Measurements from ENCODE around the gene TSPAN14. TPM values are rescaled to one million over a fixed set of nuclear protein-coding genes. Genes with fewer than 3 reads are reported as not detected.

Gene TSPAN14
- total RNA-seq, 1 experiment from 2014 or later: 46.8 TPM

GRCh38 chr10:80579181-80579763, 125.2 kb downstream of the TSPAN14 start:
- Histone ChIP-seq H3K4me2 (ENCODE audit: insufficient read depth, insufficient read length, low read length) (no peak overlapping the region), H2BK20ac (ENCODE audit: low read depth, low read length, poor library complexity, severe bottlenecking) (no peak overlapping the region), H3K27me3 (ENCODE audit: insufficient read depth, low read length) (no peaks in the 10 kb centered on the region), H2BK5ac (ENCODE audit: insufficient read length, low read length) (no peak overlapping the region), H3K18ac (ENCODE audit: insufficient read length, low read depth, low read length) (no peak overlapping the region), H3K79me1 (ENCODE audit: insufficient read depth, low read depth, low read length, poor library complexity, severe bottlenecking) (no peaks in the 10 kb centered on the region), H3T11ph (ENCODE audit: low read length) (no peak overlapping the region), H2BK12ac (ENCODE audit: insufficient read length, low read depth, low read length) (no peak overlapping the region), H3K14ac (ENCODE audit: insufficient read depth, low read length) (no peak overlapping the region), H2AFZ (ENCODE audit: low read length) (no peak overlapping the region), H3K4me1 (ENCODE audit: insufficient read depth, low read length) (no peaks in the 10 kb centered on the region; the same call in 1 of the 2 replicates), H2BK120ac (ENCODE audit: low read depth, low read length, poor library complexity, severe bottlenecking) (no peak overlapping the region), H3K79me2 (ENCODE audit: insufficient read depth, low read length) (no peaks in the 10 kb centered on the region), H3K9me3 (ENCODE audit: control insufficient read depth, low read depth, low read length) (no peaks in the 10 kb centered on the region), H2BK15ac (ENCODE audit: low read depth, low read length) (no peak overlapping the region), H3K23ac (ENCODE audit: insufficient read length, low read depth, low read length) (no peak overlapping the region), H4K8ac (replicated peaks; ENCODE audit: insufficient read length, low read depth, low read length) (no peak overlapping the region), H3K4ac (ENCODE audit: low read depth, low read length) (no peak overlapping the region), H3K27ac (ENCODE audit: insufficient read length, low read depth, low read length) (no peak overlapping the region), H3K56ac (ENCODE audit: insufficient read length, low read depth, low read length) (no peak overlapping the region), H4K5ac (ENCODE audit: insufficient read length, low read depth, low read length) (no peak overlapping the region), H3K23me2 (ENCODE audit: insufficient read length, low read depth, low read length, poor library complexity, severe bottlenecking) (no peaks in the 10 kb centered on the region), H2AK5ac (ENCODE audit: insufficient read length, low read length) (no peak overlapping the region), H4K91ac (ENCODE audit: insufficient read length, low read depth, low read length) (no peak overlapping the region), H4K20me1 (ENCODE audit: control insufficient read depth, insufficient read depth, insufficient read length) (no peaks in the 10 kb centered on the region), H3K9ac (ENCODE audit: extremely low read depth, insufficient read length, low read length) (no peak overlapping the region)
- Mint-ChIP-seq H3K36me3 (ENCODE audit: insufficient read depth in 1 of 3, low read depth in 3 of 3) (peaks cover 0 to 2% (median 0%) of the 10 kb centered on the region in 3 experiments; a peak in 3 of 7 replicates), H3K4me1 (peaks cover 0 to 3% of the 10 kb centered on the region in 2 experiments; a peak in 2 of 4 replicates), H3K9me3 (peaks cover 4 to 5% of the 10 kb centered on the region in 2 experiments; a peak in 4 of 5 replicates), H3K27me3 (ENCODE audit: low read depth) (peaks cover 7% of the 10 kb centered on the region; the same call in 1 of the 2 replicates), H3K27ac (no peak overlapping the region), H3K4me3 (no peak overlapping the region)
- DNase-seq: no peak
- TF ChIP-seq, protein P1, sequence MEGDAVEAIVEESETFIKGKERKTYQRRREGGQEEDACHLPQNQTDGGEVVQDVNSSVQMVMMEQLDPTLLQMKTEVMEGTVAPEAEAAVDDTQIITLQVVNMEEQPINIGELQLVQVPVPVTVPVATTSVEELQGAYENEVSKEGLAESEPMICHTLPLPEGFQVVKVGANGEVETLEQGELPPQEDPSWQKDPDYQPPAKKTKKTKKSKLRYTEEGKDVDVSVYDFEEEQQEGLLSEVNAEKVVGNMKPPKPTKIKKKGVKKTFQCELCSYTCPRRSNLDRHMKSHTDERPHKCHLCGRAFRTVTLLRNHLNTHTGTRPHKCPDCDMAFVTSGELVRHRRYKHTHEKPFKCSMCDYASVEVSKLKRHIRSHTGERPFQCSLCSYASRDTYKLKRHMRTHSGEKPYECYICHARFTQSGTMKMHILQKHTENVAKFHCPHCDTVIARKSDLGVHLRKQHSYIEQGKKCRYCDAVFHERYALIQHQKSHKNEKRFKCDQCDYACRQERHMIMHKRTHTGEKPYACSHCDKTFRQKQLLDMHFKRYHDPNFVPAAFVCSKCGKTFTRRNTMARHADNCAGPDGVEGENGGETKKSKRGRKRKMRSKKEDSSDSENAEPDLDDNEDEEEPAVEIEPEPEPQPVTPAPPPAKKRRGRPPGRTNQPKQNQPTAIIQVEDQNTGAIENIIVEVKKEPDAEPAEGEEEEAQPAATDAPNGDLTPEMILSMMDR (conservative IDR thresholded peaks at IDR 0.05): no peak
- no CpG with 5 or more reads among the region's 5 CpGs for WGBS (ENCODE audit: extremely low coverage, insufficient read length, low lambda C conversion rate)
